Liver (tissue), 9 donors: Measurements from ENCODE around the gene ZNF101. TPM values are rescaled to one million over a fixed set of nuclear protein-coding genes. Genes with fewer than 3 reads are reported as not detected.
"Not testable (repeated sequence)": the region's sequence is repeated elsewhere in the genome, so short reads cannot be mapped to it uniquely, and the experiment has no call there.

ENCODE experiments used
- DNase-seq: peaks from one replicate; pipeline ENCODE4 v3.0.0-alpha.2; 2017; ENCODE audit warnings: low spot score
- H3K27ac ChIP-seq, 2 donors: one replicate each; pipeline ENCODE4 v1.7.0; 2013; ENCODE audit warnings: inconsistent platforms in 2 of 2, low read length in 2 of 2, control low read depth in 1 of 2, low read depth in 1 of 2, mild to moderate bottlenecking in 1 of 2
- H3K27me3 ChIP-seq, 4 donors: one replicate each; pipeline versions ENCODE4 v1.6.1 to v1.7.0; 2013; ENCODE audit warnings: low read length in 3 of 4, inconsistent platforms in 1 of 4, mild to moderate bottlenecking in 1 of 4, moderate library complexity in 1 of 4; ENCODE audit not compliant: control insufficient read depth in 4 of 4, insufficient read depth in 4 of 4
- H3K36me3 ChIP-seq, 4 donors: one replicate each; pipeline versions ENCODE4 v1.6.1 to v1.7.0; 2013; ENCODE audit warnings: low read length in 3 of 4, mild to moderate bottlenecking in 3 of 4, low read depth in 1 of 4, moderate library complexity in 1 of 4; ENCODE audit not compliant: control insufficient read depth in 4 of 4, insufficient read depth in 3 of 4
- H3K4me1 ChIP-seq, 4 donors: one replicate each; pipeline versions ENCODE4 v1.6.1 to v1.7.0; 2013; ENCODE audit warnings: low read length in 3 of 4, mild to moderate bottlenecking in 3 of 4, moderate library complexity in 1 of 4; ENCODE audit not compliant: control insufficient read depth in 4 of 4, insufficient read depth in 4 of 4
- H3K4me3 ChIP-seq, 3 donors: one replicate each; pipeline versions ENCODE4 v1.6.1 to v1.7.0; 2013; ENCODE audit warnings: low read length in 3 of 3, control low read depth in 1 of 3, low read depth in 1 of 3, mild to moderate bottlenecking in 1 of 3
- H3K9ac ChIP-seq, 2 donors: one replicate each; pipeline ENCODE4 v1.7.0; 2013; ENCODE audit warnings: low read length in 2 of 2, mild to moderate bottlenecking in 2 of 2, moderate library complexity in 2 of 2, control low read depth in 1 of 2, low read depth in 1 of 2
- H3K9me3 ChIP-seq, 4 donors: one replicate each; pipeline versions ENCODE4 v1.6.1 to v1.7.0; 2013; ENCODE audit warnings: low read length in 3 of 4; ENCODE audit not compliant: control insufficient read depth in 4 of 4
- ATF3 ChIP-seq: IDR thresholded peaks from 2 replicates; pipeline ENCODE4 v1.6.1; 2016; ENCODE audit warnings: antibody characterized with exemption
- CTCF ChIP-seq: fragments of 150-350 bp; IDR thresholded peaks from 2 replicates; pipeline ENCODE4 v1.5.1; 2017; ENCODE audit warnings: improper control_type of control experiment, low read depth, low read length; ENCODE audit not compliant: missing input control
- EGR1 ChIP-seq, 2 donors: IDR thresholded peaks; 2 replicates each; pipeline ENCODE4 v1.6.1; 2016 to 2018; ENCODE audit warnings: antibody characterized with exemption in 2 of 2, low read depth in 2 of 2
- FOXA1 ChIP-seq: IDR thresholded peaks from 2 replicates; pipeline ENCODE4 v1.6.1; 2016; ENCODE audit warnings: antibody characterized with exemption
- FOXA2 ChIP-seq: IDR thresholded peaks from 2 replicates; pipeline ENCODE4 v1.6.1; 2016; ENCODE audit warnings: antibody characterized with exemption
- GABPA ChIP-seq, 2 donors: IDR thresholded peaks in 1 of 2; conservative IDR thresholded peaks in 1 of 2; 2 replicates each; pipeline ENCODE4 v1.6.1; 2016; ENCODE audit warnings: antibody characterized with exemption in 2 of 2, mild to moderate bottlenecking in 1 of 2, moderate library complexity in 1 of 2
- HNF4A ChIP-seq, 2 donors: conservative IDR thresholded peaks; 2 replicates each; pipeline ENCODE4 v1.6.1; 2016; ENCODE audit warnings: antibody characterized with exemption in 2 of 2, mild to moderate bottlenecking in 2 of 2
- HNF4G ChIP-seq: IDR thresholded peaks from 2 replicates; pipeline ENCODE4 v1.6.1; 2016; ENCODE audit warnings: antibody characterized with exemption
- JUND ChIP-seq, 2 donors: IDR thresholded peaks; 2 replicates each; pipeline ENCODE4 v1.6.1; 2016; ENCODE audit warnings: antibody characterized with exemption in 2 of 2
- MAX ChIP-seq: IDR thresholded peaks from 2 replicates; pipeline ENCODE4 v1.6.1; 2016; ENCODE audit warnings: antibody characterized with exemption
- NR2F2 ChIP-seq: IDR thresholded peaks from 2 replicates; pipeline ENCODE4 v1.6.1; 2016; ENCODE audit warnings: antibody characterized with exemption
- RAD21 ChIP-seq, 2 donors: IDR thresholded peaks; 2 replicates each; pipeline ENCODE4 v1.6.1; 2016; ENCODE audit warnings: antibody characterized with exemption in 2 of 2, mild to moderate bottlenecking in 2 of 2
- REST ChIP-seq: IDR thresholded peaks from 2 replicates; pipeline ENCODE4 v1.6.1; 2016; ENCODE audit warnings: antibody characterized with exemption, mild to moderate bottlenecking
- SP1 ChIP-seq: IDR thresholded peaks from 2 replicates; pipeline ENCODE4 v1.6.1; 2018; ENCODE audit warnings: antibody characterized with exemption, mild to moderate bottlenecking
- TAF1 ChIP-seq: conservative IDR thresholded peaks from 2 replicates; pipeline ENCODE4 v1.6.1; 2016; ENCODE audit warnings: antibody characterized with exemption, mild to moderate bottlenecking
- YY1 ChIP-seq: IDR thresholded peaks from 2 replicates; pipeline ENCODE4 v1.6.1; 2016; ENCODE audit warnings: antibody characterized with exemption, mild to moderate bottlenecking
- ZBTB33 ChIP-seq: IDR thresholded peaks from 2 replicates; pipeline ENCODE4 v1.6.1; 2016; ENCODE audit warnings: antibody characterized with exemption
- WGBS: extraction: QIAGEN DNeasy Blood & Tissue Kit; methylation state at CpG from one replicate; pipeline ENCODE4 v1.1.7; 2013; 5-methylcytosine and 5-hydroxymethylcytosine counted together
- polyA plus RNA-seq, 2 donors: library from polyadenylated mRNA; stranded (reverse) in 1 of 2; unstranded in 1 of 2; fragments of 200-250 nt in 1 of 2; fragments of >200 nt in 1 of 2; fragmentation: Nextera tagmentation in 1 of 2; extraction: Ambion mirVana in 1 of 2; gene quantifications; one replicate each; pipeline versions ENCODE4 v1.2.1 to v1.2.3, GENCODE V29; 2013 to 2015
- total RNA-seq, 2 donors: library from RNA; depleted of rRNA; stranded (reverse); fragments of >200 nt; gene quantifications; one replicate each; pipeline ENCODE4 v1.2.3, GENCODE V29; 2014
- donor health status: healthy.
- donor health status: healthy.
- donor health status: healthy.
- donor health status: healthy.
- donor health status: healthy.

ZNF101 gene
- total and polyA plus RNA-seq, 4 donors: 1.5 to 6.9 (median 3.5) TPM

- WGBS: 95% methylated on average over 6 of the region's 6 CpGs
- Histone ChIP-seq H3K27ac (no peak overlapping the region), H3K4me1 (no peaks in the 10 kb centered on the region), H3K4me3 (no peak overlapping the region), H3K27me3 (no peaks in the 10 kb centered on the region), H3K9ac (no peak overlapping the region), H3K36me3 (no peaks in the 10 kb centered on the region), H3K9me3 (peaks cover 3 to 17% (median 10%) of the 10 kb centered on the region in 4 donors)
- TF ChIP-seq JUND (IDR thresholded peaks at IDR 0.05): no peak
- TF ChIP-seq ZBTB33: no peak
- no peak for TF ChIP-seq RAD21 (IDR thresholded peaks at IDR 0.05)
- TF ChIP-seq FOXA1: no peak
- TF ChIP-seq NR2F2: no peak
- TF ChIP-seq EGR1 (IDR thresholded peaks at IDR 0.05; ENCODE audit: low read depth in 2 of 2): no peak
- TF ChIP-seq GABPA (IDR thresholded peaks at IDR 0.05 in 1 of 2, conservative IDR thresholded peaks at IDR 0.05 in 1 of 2): no peak
- TF ChIP-seq TAF1: no peak
- no peak for TF ChIP-seq CTCF
- TF ChIP-seq YY1: no peak
- no peak for TF ChIP-seq ATF3
- TF ChIP-seq HNF4G: no peak
- no peak for TF ChIP-seq SP1
- no peak for TF ChIP-seq MAX
- TF ChIP-seq HNF4A (conservative IDR thresholded peaks at IDR 0.05): no peak
- no peak for TF ChIP-seq REST
- no peak for TF ChIP-seq FOXA2
- DNase-seq: no peak
These were observed 17.9 kb downstream of the ZNF101 start for GRCh38 chr19:19686580-19686979.

- 95% methylated on average over 3 of the region's 3 CpGs for WGBS
- no peak for DNase-seq
- Histone ChIP-seq H3K9ac (no peak overlapping the region), H3K27me3 (no peaks in the 10 kb centered on the region), H3K27ac (no peak overlapping the region), H3K9me3 (peaks cover 3 to 14% (median 10%) of the 10 kb centered on the region in 4 donors), H3K36me3 (no peaks in the 10 kb centered on the region), H3K4me1 (no peaks in the 10 kb centered on the region), H3K4me3 (no peak overlapping the region)
- no peak for TF ChIP-seq MAX
These were observed 18.5 kb downstream of the ZNF101 start for GRCh38 chr19:19687090-19687489.

GRCh38 chr19:19689023-19689422 is 20.4 kb downstream of the ZNF101 start:
- 97% methylated on average over 10 of the region's 10 CpGs for WGBS
- H3K4me3 ChIP-seq: not testable (repeated sequence)

More at GRCh38 chr19:19689023-19689422, 20.4 kb downstream of the ZNF101 start:
- H3K4me1 ChIP-seq, DNase-seq, H3K27me3 ChIP-seq, H3K27ac ChIP-seq, H3K36me3 ChIP-seq, H3K9me3 ChIP-seq, H3K9ac ChIP-seq: not testable (repeated sequence)
